Kidney epithelial cell (primary cell): Measurements from ENCODE around the gene KIAA1958. TPM values are rescaled to one million over a fixed set of nuclear protein-coding genes. Genes with fewer than 3 reads are reported as not detected.

ENCODE experiments used
- DNase-seq: peaks from one replicate; pipeline ENCODE4 v3.0.0-alpha.2; 2010; ENCODE audit warnings: low read depth
- H3K27me3 ChIP-seq: 2 replicates; pipeline ENCODE4 v1.6.0; 2011; ENCODE audit warnings: low read length; ENCODE audit not compliant: control insufficient read depth, insufficient read depth
- H3K36me3 ChIP-seq: 2 replicates; pipeline ENCODE4 v1.5.1; 2011; ENCODE audit warnings: low read length; ENCODE audit not compliant: control insufficient read depth, insufficient read depth
- H3K4me3 ChIP-seq: 2 replicates; pipeline ENCODE4 v1.5.1; 2011; ENCODE audit warnings: low read depth, mild to moderate bottlenecking, control low read depth, low read length
- total RNA-seq: library from RNA; depleted of rRNA; stranded (reverse); fragments of >200 nt; gene quantifications from 2 replicates; pipeline ENCODE4 v1.2.3, GENCODE V29; 2015
- TF ChIP-seq, protein P1 (sequence below): IDR thresholded peaks from 2 replicates; pipeline ENCODE4 v1.5.1; 2011; ENCODE audit warnings: mild to moderate bottlenecking, moderate library complexity, low read length, control low read depth, inconsistent platforms; ENCODE audit not compliant: insufficient read depth, poor library complexity, severe bottlenecking

Gene KIAA1958
- total RNA-seq, 1 donor from 2014 or later = 7.5 TPM

DNA sequence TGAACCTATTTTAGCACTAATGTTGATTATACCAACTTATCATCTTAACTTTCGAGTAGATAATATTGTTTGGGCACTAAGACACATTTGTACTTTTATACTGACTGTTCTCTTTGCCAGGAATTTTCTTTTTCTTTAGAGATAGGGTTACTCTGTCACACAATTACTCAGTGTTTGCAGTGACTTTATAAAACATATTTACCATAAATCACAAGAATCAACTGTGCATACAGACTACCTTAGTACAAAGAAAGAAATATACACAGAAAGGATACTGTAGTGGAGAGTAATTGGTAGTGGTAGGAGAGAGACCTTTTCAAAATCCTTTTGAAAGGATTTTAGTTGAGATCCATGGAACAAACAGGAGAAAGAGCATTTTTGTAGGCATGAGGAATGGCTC lies 40.3 kb downstream of the KIAA1958 start:
- TF ChIP-seq, protein P1, sequence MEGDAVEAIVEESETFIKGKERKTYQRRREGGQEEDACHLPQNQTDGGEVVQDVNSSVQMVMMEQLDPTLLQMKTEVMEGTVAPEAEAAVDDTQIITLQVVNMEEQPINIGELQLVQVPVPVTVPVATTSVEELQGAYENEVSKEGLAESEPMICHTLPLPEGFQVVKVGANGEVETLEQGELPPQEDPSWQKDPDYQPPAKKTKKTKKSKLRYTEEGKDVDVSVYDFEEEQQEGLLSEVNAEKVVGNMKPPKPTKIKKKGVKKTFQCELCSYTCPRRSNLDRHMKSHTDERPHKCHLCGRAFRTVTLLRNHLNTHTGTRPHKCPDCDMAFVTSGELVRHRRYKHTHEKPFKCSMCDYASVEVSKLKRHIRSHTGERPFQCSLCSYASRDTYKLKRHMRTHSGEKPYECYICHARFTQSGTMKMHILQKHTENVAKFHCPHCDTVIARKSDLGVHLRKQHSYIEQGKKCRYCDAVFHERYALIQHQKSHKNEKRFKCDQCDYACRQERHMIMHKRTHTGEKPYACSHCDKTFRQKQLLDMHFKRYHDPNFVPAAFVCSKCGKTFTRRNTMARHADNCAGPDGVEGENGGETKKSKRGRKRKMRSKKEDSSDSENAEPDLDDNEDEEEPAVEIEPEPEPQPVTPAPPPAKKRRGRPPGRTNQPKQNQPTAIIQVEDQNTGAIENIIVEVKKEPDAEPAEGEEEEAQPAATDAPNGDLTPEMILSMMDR = no peak
- no peak for DNase-seq
- H3K4me3 ChIP-seq = no peak overlapping the region

GRCh38 chr9:112527959-112528358 lies 41.3 kb downstream of the KIAA1958 start:
- no peak for DNase-seq
- no peak overlapping the region for H3K4me3 ChIP-seq
- TF ChIP-seq, protein P1 = no peak
- H3K27me3 ChIP-seq = no peaks in the 10 kb centered on the region
- no peaks in the 10 kb centered on the region for H3K36me3 ChIP-seq

More for the DNA sequence above, 40.3 kb downstream of the KIAA1958 start:
- Histone ChIP-seq H3K27me3 (no peaks in the 10 kb centered on the region), H3K36me3 (no peaks in the 10 kb centered on the region)

DNA sequence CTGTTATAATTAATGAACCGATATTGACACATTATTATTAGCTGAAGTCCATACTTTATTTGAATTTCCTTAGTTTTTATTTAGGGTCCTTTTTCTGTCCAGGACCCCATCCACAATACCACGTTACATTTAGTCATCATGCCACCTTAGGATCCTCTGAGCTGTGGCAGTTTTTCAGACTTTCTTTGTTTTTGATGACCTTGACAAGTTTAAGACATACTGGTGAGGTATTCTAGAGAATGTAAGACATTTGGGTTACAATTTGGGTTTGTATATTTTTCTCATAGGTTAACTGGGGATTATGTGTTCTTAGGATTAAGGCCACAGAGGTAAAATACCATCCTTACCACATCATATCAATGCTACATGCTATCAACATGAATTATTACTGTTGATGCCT lies 42.7 kb downstream of the KIAA1958 start:
- DNase-seq = no peak
- Histone ChIP-seq H3K4me3 (no peak overlapping the region), H3K27me3 (no peaks in the 10 kb centered on the region), H3K36me3 (no peaks in the 10 kb centered on the region)
- TF ChIP-seq, protein P1 = no peak

- Histone ChIP-seq H3K4me3 (no peak overlapping the region), H3K27me3 (no peaks in the 10 kb centered on the region), H3K36me3 (no peaks in the 10 kb centered on the region)
- TF ChIP-seq, protein P1 = no peak
- no peak for DNase-seq
Measured at GRCh38 chr9:112530751-112531205, 44.2 kb downstream of the KIAA1958 start.

DNA sequence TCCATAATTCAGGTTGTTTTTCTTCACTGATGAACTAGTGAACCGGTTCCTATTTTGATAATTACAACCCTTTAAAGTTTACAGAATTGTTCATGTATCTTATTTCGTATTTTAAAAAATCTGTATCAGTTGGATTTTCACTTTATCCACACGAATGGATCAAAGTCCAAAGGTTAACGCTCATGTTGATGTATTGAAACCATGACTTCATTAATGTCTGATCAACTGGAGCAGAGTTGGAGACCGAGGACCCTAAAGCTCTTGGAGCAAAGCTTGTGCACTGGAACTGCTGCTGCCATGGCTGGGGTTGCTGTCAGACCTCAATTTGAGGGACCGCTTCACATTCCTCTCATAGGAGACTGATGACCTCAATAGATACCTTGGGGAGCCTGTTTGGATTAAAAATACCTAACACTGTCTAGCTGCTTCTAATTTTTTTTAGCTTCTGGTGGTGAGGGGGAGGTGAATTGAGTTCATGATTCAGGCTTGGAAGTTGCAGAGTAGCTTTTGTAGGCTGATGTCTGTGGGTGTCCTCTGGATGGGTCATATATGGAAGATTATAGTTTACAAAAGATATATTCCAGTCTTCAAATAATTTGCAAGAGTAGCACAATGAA lies 45.1 kb downstream of the KIAA1958 start:
- no peak for DNase-seq
- Histone ChIP-seq H3K36me3 (no peaks in the 10 kb centered on the region), H3K4me3 (no peak overlapping the region), H3K27me3 (no peaks in the 10 kb centered on the region)
- TF ChIP-seq, protein P1 = no peak

DNA sequence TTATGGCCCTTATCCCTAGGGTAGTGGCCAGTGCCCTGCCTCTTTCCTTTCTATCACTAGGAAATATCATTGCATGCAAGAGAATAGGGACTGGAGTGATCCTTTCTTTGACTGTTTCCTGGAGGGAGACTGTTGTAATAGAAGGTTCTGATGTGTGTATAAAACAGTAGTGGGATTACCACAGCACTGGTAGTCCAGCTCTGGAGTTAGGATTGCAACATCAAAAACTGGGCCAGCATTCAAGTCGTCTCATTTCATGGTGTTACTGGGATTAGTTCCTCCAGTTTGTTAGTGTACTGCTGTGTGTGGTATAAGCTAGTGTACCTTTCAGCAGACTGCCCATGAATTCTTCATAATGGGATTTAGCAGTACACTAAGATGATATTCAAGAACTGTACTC lies 45.8 kb downstream of the KIAA1958 start:
- Histone ChIP-seq H3K36me3 (no peaks in the 10 kb centered on the region), H3K27me3 (no peaks in the 10 kb centered on the region), H3K4me3 (no peak overlapping the region)
- TF ChIP-seq, protein P1 = no peak
- DNase-seq = no peak
